Activated CD4-positive, alpha-beta T cell treated with anti-CD3 and anti-CD28 coated beads, Interleukin-2, amount 50 U/mL, for 24 hours (primary cell): ENCODE measurements around the gene AGA.

ENCODE experiments used
- DNase-seq, 2 donors: peaks; one replicate each; pipeline ENCODE4 v3.0.0-alpha.2; 2020; ENCODE audit warnings: low read depth in 1 of 2, low spot score in 1 of 2

Gene AGA

GRCh38 chr4:177391287-177391686 is 51.0 kb downstream of the AGA start:
- no peak for DNase-seq

GRCh38 chr4:177386278-177386815 is 55.9 kb downstream of the AGA start:
- no peak for DNase-seq

- no peak for DNase-seq
Observed at GRCh38 chr4:177385576-177386277, 56.5 kb downstream of the AGA start.

GRCh38 chr4:177384856-177385397 is 57.3 kb downstream of the AGA start:
- DNase-seq, result no peak

- DNase-seq, result no peak
Observed at GRCh38 chr4:177381762-177382310, 60.4 kb downstream of the AGA start.
